ENCODE results near the gene CENPF.

DNA sequence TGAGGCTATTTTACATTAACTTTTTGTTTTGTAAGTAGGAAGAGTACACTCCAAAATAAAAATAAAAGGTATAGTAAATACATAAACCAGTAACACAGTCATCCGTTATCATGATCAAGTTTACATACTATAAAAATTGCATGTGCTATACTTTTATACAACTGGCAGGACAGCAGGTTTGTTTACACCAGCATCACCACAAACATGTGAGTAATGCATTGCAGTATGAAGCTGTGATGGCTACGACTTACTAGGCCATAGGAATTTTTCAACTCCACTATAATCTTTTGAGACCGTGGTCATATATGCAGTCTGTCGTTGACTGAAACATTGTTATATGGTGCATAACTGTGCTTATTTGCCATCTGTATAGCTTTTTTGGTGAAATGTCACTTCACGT is 106.2 kb downstream of the CENPF start:
- TF ChIP-seq, protein P1, sequence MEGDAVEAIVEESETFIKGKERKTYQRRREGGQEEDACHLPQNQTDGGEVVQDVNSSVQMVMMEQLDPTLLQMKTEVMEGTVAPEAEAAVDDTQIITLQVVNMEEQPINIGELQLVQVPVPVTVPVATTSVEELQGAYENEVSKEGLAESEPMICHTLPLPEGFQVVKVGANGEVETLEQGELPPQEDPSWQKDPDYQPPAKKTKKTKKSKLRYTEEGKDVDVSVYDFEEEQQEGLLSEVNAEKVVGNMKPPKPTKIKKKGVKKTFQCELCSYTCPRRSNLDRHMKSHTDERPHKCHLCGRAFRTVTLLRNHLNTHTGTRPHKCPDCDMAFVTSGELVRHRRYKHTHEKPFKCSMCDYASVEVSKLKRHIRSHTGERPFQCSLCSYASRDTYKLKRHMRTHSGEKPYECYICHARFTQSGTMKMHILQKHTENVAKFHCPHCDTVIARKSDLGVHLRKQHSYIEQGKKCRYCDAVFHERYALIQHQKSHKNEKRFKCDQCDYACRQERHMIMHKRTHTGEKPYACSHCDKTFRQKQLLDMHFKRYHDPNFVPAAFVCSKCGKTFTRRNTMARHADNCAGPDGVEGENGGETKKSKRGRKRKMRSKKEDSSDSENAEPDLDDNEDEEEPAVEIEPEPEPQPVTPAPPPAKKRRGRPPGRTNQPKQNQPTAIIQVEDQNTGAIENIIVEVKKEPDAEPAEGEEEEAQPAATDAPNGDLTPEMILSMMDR (conservative IDR thresholded peaks at IDR 0.05; ENCODE audit: low read length), result no peak
- no peak for TF ChIP-seq EZH2phosphoT487 (IDR thresholded peaks at IDR 0.05; ENCODE audit: borderline replicate concordance, low read depth, low read length)

Measured in OCI-LY7 (cell line).